HCT116 (cell line): Measurements from ENCODE around the gene RPS6KC1. TPM values are rescaled to one million over a fixed set of nuclear protein-coding genes. Genes with fewer than 3 reads are reported as not detected.

Experiments used
- ATAC-seq: fragments of 200-7000 bp; cut with Tn5 transposase; 2 replicates; pipeline ENCODE4 v1.9.1; 2020; ENCODE audit warnings: mild to moderate bottlenecking, moderate library complexity
- BruUV-seq: library from RNA; stranded (reverse); fragments of 400-500 nt; replicated peaks from 2 replicates; lab custom pipeline; 2021; lab: Mats Ljungman, UMichigan
- CTCF ChIA-PET: fragments of 300-600 bp; sonication (Branson Sonifier 250); formaldehyde crosslinking; loops from one replicate; lab custom pipeline; 2021; ENCODE audit warnings: antibody characterized with exemption; lab: Charles Lee
- POLR2A ChIA-PET: fragments of 300-600, 350-600 bp; sonication (Branson Sonifier 250); formaldehyde crosslinking; loops from one replicate; lab custom pipeline; 2021; ENCODE audit warnings: antibody characterized with exemption; lab: Charles Lee
- RAD21 ChIA-PET, 2 experiments: fragments of 300-600 bp; sonication (Branson Sonifier 250); formaldehyde crosslinking; loops; one replicate each; lab custom pipeline; 2023; ENCODE audit warnings: low total read pairs in 2 of 2; ENCODE audit not compliant: uncharacterized antibody in 2 of 2, unreplicated experiment in 2 of 2, low non-redundant PET in 1 of 2; lab: Charles Lee
- DNase-seq: peaks from one replicate; pipeline ENCODE4 v3.0.0-alpha.2; 2010; ENCODE audit warnings: low read depth, low spot score
- H2AFZ ChIP-seq: fragments of 200-600 bp; shearing (Covaris generic), sonication (generic); 2 replicates; pipeline ENCODE4 v1.6.1; 2017; ENCODE audit warnings: low read depth, mixed run types, mixed read lengths, antibody characterized with exemption, low read length; ENCODE audit not compliant: poor library complexity, severe bottlenecking
- H3K27ac ChIP-seq: 2 replicates; pipeline ENCODE4 v1.5.1; 2012; ENCODE audit warnings: low read depth, low read length
- H3K27me3 ChIP-seq: fragments of 200-600 bp; sonication (generic); 2 replicates; pipeline ENCODE4 v1.6.1; 2016; ENCODE audit warnings: mixed run types, low read length, mixed read lengths; ENCODE audit not compliant: insufficient read depth
- H3K36me3 ChIP-seq, 2 experiments: fragments of 200-500 bp in 1 of 2; fragments of 200-600 bp in 1 of 2; sonication (Bioruptor generic) in 1 of 2; sonication (generic) in 1 of 2; 2 replicates each; pipeline versions ENCODE4 v1.5.1 to v1.6.1; 2014 to 2016; ENCODE audit warnings: low read length in 2 of 2, inconsistent platforms in 1 of 2, mixed read lengths in 1 of 2, mixed run types in 1 of 2; ENCODE audit not compliant: insufficient read depth in 2 of 2, control insufficient read depth in 1 of 2
- H3K4me1 ChIP-seq, 2 experiments: fragments of 200-600 bp in 1 of 2; sonication (generic) in 1 of 2; 2 replicates each; pipeline versions ENCODE4 v1.5.1 to v1.6.1; 2012 to 2017; ENCODE audit warnings: low read length in 2 of 2, inconsistent platforms in 1 of 2, mild to moderate bottlenecking in 1 of 2, mixed read lengths in 1 of 2, mixed run types in 1 of 2, moderate library complexity in 1 of 2; ENCODE audit not compliant: insufficient read depth in 2 of 2, control insufficient read depth in 1 of 2
- H3K4me2 ChIP-seq: fragments of 200-600 bp; sonication (generic); 2 replicates; pipeline ENCODE4 v1.6.1; 2017; ENCODE audit warnings: mixed run types, low read length, mixed read lengths
- H3K4me3 ChIP-seq, 2 experiments: fragments of 200-600 bp in 1 of 2; sonication (generic) in 1 of 2; replicated peaks in 1 of 2; 2 replicates each; pipeline ENCODE4 v1.5.1; 2011 to 2016; ENCODE audit warnings: low read length in 2 of 2, control low read depth in 1 of 2, low read depth in 1 of 2, mild to moderate bottlenecking in 1 of 2, mixed read lengths in 1 of 2, mixed run types in 1 of 2
- H3K79me2 ChIP-seq: fragments of 200-600 bp; sonication (generic); 2 replicates; pipeline ENCODE4 v1.6.1; 2017; ENCODE audit warnings: mild to moderate bottlenecking, mixed run types, low read length, moderate library complexity, mixed read lengths; ENCODE audit not compliant: insufficient read depth
- H3K9ac ChIP-seq: fragments of 200-600 bp; sonication (generic); 2 replicates; pipeline ENCODE4 v1.6.1; 2016; ENCODE audit warnings: low read length, mixed read lengths
- H3K9me2 ChIP-seq: fragments of 200-600 bp; sonication (generic), shearing (Covaris generic); 2 replicates; pipeline ENCODE4 v1.6.1; 2017; ENCODE audit warnings: mixed run types, mild to moderate bottlenecking, moderate library complexity; ENCODE audit not compliant: insufficient read depth
- H3K9me3 ChIP-seq, 2 experiments: fragments of 200-500 bp in 1 of 2; fragments of 200-600 bp in 1 of 2; sonication (Bioruptor generic) in 1 of 2; sonication (generic) in 1 of 2; 2 replicates each; pipeline ENCODE4 v1.6.1; 2014 to 2017; ENCODE audit warnings: low read length in 2 of 2, mixed read lengths in 2 of 2, inconsistent platforms in 1 of 2, low read depth in 1 of 2, mild to moderate bottlenecking in 1 of 2, mixed run types in 1 of 2, moderate library complexity in 1 of 2; ENCODE audit not compliant: control insufficient read depth in 1 of 2, insufficient read depth in 1 of 2
- H4K20me1 ChIP-seq: fragments of 200-600 bp; sonication (generic), shearing (Covaris generic); 2 replicates; pipeline ENCODE4 v1.6.1; 2017; ENCODE audit warnings: mixed run types, mild to moderate bottlenecking, moderate library complexity; ENCODE audit not compliant: insufficient read depth
- EZH2 ChIP-seq: fragments of 200-600 bp; sonication (generic); IDR thresholded peaks from 2 replicates; pipeline ENCODE4 v1.6.1; 2017; ENCODE audit warnings: antibody characterized with exemption, mixed run types
- EZH2phosphoT487 ChIP-seq: fragments of 200-600 bp; IDR thresholded peaks from 2 replicates; pipeline ENCODE4 v1.6.1; 2018; ENCODE audit warnings: antibody characterized with exemption, borderline replicate concordance
- RAD21 ChIP-seq: IDR thresholded peaks from 2 replicates; pipeline ENCODE4 v1.6.1; 2012; ENCODE audit warnings: low read depth, mild to moderate bottlenecking
- REST ChIP-seq: IDR thresholded peaks from 2 replicates; pipeline ENCODE4 v1.6.1; 2012; ENCODE audit warnings: low read depth
- SIN3A ChIP-seq: IDR thresholded peaks from 2 replicates; pipeline ENCODE4 v1.6.1; 2012; ENCODE audit warnings: low read depth
- ZBTB33 ChIP-seq: IDR thresholded peaks from 2 replicates; pipeline ENCODE4 v1.6.1; 2011; ENCODE audit warnings: mild to moderate bottlenecking, low read length, moderate library complexity; ENCODE audit not compliant: insufficient replicate concordance; ENCODE audit errors: extremely low read depth
- intact Hi-C: fragments of 100-400 bp; cut with micrococcal nuclease; formaldehyde crosslinking; loops from 2 replicates; pipeline ENCODE4 v1.10.0; 2022
- total RNA-seq: library from RNA; stranded (reverse); gene quantifications from one replicate; pipeline ENCODE4 v1.2.1, GENCODE V29; 2021; ENCODE audit not compliant: unreplicated experiment

Gene RPS6KC1
- total RNA-seq, 1 experiment from 2014 or later, result 15.9 TPM

GRCh38 chr1:213297021-213297420 is 246.0 kb downstream of the RPS6KC1 start:
- Histone ChIP-seq H3K27ac (no peak overlapping the region), H3K9me2 (no peaks in the 10 kb centered on the region), H3K4me2 (no peak overlapping the region), H3K79me2 (no peaks in the 10 kb centered on the region), H3K9ac (no peak overlapping the region), H3K4me1 (no peaks in the 10 kb centered on the region; a peak in 1 of 4 replicates), H4K20me1 (no peaks in the 10 kb centered on the region), H3K4me3 (no peak overlapping the region), H3K9me3 (no peaks in the 10 kb centered on the region), H3K36me3 (no peaks in the 10 kb centered on the region), H3K27me3 (no peaks in the 10 kb centered on the region), H2AFZ (no peak overlapping the region)
- RAD21 ChIA-PET, result no interaction called here
- TF ChIP-seq REST (no peak), SIN3A (no peak), EZH2phosphoT487 (no peak), ZBTB33 (no peak), RAD21 (no peak), EZH2 (no peak)
- DNase-seq, result no peak
- no TSS peak for BruUV-seq
- ATAC-seq, result no peak
- intact Hi-C loops, result no loop called here
- POLR2A ChIA-PET, result no interaction called here
- CTCF ChIA-PET, result no interaction called here
